Measurements from ENCODE around the gene POPDC3. TPM values are rescaled to one million over a fixed set of nuclear protein-coding genes. Genes with fewer than 3 reads are reported as not detected.
A peak's percentile ranks its signal among the peaks of the same experiment; 100 is the strongest.
"Not testable (repeated sequence)": the region's sequence is repeated elsewhere in the genome, so short reads cannot be mapped to it uniquely, and the experiment has no call there.

Gene POPDC3
- total RNA-seq = under 1 TPM in 1 of 4 donors, not detected in 3; 0.38 TPM

- intact Hi-C loops (cut with DNase I) = no loop called here
- peaks cover 0 to 60% (median 6%) of the 10 kb centered on the region in 4 donors for H3K27me3 ChIP-seq
- no peak within 1 kb of the TSS for H3K27ac ChIP-seq
- H3K4me3 ChIP-seq = peak within 1 kb of the TSS; percentile 28 to 63 (median 40)
- no peaks in the 10 kb centered on the region for H3K9me3 ChIP-seq
- H3K36me3 ChIP-seq = no peaks in the 10 kb centered on the region
- no peak for DNase-seq
- WGBS, 2 donors = 11 to 83% methylated on average over 2 to 16 of the region's 90 CpGs
- TF ChIP-seq CTCF (IDR thresholded peaks at IDR 0.05) = no peak
- H3K4me1 ChIP-seq = peaks cover 0 to 12% (median 5%) of the 10 kb centered on the region in 3 donors
Measured at GRCh38 chr6:105179244-105180065, at the start of gene POPDC3. TSS of gene POPDC3 (minus strand) at chr6:105180014. CDS start at chr6:105161909, 18,105 bp downstream.

GRCh38 chr6:105227295-105227767 lies 47.5 kb upstream of the POPDC3 start:
- Histone ChIP-seq H3K4me3 (no peak overlapping the region), H3K4me1 (no peaks in the 10 kb centered on the region), H3K36me3 (no peaks in the 10 kb centered on the region), H3K27ac (no peak overlapping the region), H3K9me3 (no peaks in the 10 kb centered on the region), H3K27me3 (no peaks in the 10 kb centered on the region)
- WGBS, 2 donors = 82 to 94% methylated on average over 3 of the region's 3 CpGs
- intact Hi-C loops (cut with DNase I) = no loop called here
- TF ChIP-seq POLR2A (IDR thresholded peaks at IDR 0.05) (no peak), CTCF (IDR thresholded peaks at IDR 0.05) (no peak)
- DNase-seq = no peak

GRCh38 chr6:105226598-105227294 lies 46.9 kb upstream of the POPDC3 start:
- no peaks in the 10 kb centered on the region for H3K36me3 ChIP-seq
- TF ChIP-seq CTCF (IDR thresholded peaks at IDR 0.05) (no peak), POLR2A (IDR thresholded peaks at IDR 0.05) (no peak)
- no peaks in the 10 kb centered on the region for H3K27me3 ChIP-seq
- DNase-seq = no peak
- no peak overlapping the region for H3K4me3 ChIP-seq
- intact Hi-C loops (cut with DNase I) = no loop called here
- 44 to 55% methylated on average over 7 of the region's 7 CpGs for WGBS, 2 donors
- no peak overlapping the region for H3K27ac ChIP-seq
- no peaks in the 10 kb centered on the region for H3K4me1 ChIP-seq
- no peaks in the 10 kb centered on the region for H3K9me3 ChIP-seq

- no peak overlapping the region for H3K27ac ChIP-seq
- intact Hi-C loops (cut with DNase I) = no loop called here
- 88 to 90% methylated on average over 1 of the region's 1 CpG for WGBS, 2 donors
Measured at GRCh38 chr6:105223242-105223641, 43.4 kb upstream of the POPDC3 start.

GRCh38 chr6:105221219-105221618 lies 41.4 kb upstream of the POPDC3 start:
- H3K4me3 ChIP-seq; H3K36me3 ChIP-seq; H3K9me3 ChIP-seq; DNase-seq; H3K27ac ChIP-seq; H3K27me3 ChIP-seq; H3K4me1 ChIP-seq; intact Hi-C loops (cut with DNase I): not testable (repeated sequence)
- 71 to 82% methylated on average over 2 of the region's 2 CpGs for WGBS, 2 donors

More at GRCh38 chr6:105223242-105223641, 43.4 kb upstream of the POPDC3 start:
- no peaks in the 10 kb centered on the region for H3K36me3 ChIP-seq
- TF ChIP-seq POLR2A (IDR thresholded peaks at IDR 0.05) = no peak
- no peak for TF ChIP-seq CTCF (IDR thresholded peaks at IDR 0.05)
- no peaks in the 10 kb centered on the region for H3K9me3 ChIP-seq
- DNase-seq = no peak
- H3K4me3 ChIP-seq = no peak overlapping the region
- H3K4me1 ChIP-seq = no peaks in the 10 kb centered on the region
- H3K27me3 ChIP-seq = no peaks in the 10 kb centered on the region

Data from esophagus squamous epithelium (tissue), 5 donors.